Measurements from ENCODE around the gene APC2.

Gene APC2

DNA sequence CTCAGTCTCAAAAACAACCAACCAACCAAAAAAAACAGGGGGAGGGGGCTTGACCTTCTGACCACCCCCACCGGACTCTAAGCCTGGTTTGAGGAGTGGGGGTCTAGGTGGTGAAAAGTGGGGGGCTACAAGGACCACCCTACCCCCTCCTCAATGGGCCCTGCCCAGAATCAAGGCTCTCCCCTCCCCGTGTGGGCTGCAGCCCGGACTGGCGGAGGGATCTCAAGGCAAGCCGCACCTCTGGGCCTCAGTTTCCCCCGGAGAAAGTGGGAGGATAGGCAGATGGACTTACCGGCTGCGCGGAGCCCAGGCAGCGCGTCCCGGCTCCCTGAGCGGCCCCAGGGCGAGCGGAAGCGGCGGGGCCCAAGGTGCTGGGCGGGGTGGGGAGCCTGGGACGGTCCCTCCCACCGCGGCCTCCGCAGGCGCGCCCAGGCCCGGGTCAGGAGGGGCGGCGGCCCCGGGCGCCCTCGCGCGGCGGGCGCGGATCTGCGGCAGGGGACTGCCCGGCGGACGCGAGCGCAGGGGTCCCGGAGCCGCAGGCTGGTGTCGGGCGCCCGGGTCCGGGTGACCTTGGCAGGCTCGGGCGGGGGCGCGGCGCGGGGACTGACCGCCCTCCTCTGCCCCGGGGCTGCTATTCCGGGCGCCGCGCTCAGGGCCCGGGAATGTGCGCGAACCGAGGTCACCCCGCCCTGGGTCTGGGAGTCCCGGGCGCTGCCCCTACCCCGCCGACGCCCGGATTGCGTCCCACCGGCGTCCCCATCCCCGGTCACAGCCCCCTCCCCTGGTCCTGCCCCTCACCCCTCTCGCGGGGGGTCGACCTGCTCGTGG lies 63.0 kb downstream of the APC2 start, which contains the start of gene ADAMTSL5:
TSS of gene ADAMTSL5 (minus strand) at position 349 of the 828 bp plus-strand sequence. CDS start 2,076 bp downstream, outside the sequence.
- Histone ChIP-seq H3K9me3 (ENCODE audit: insufficient read depth, low read length) (no peaks in the 10 kb centered on the region), H3K79me2 (ENCODE audit: low read length) (no peaks in the 10 kb centered on the region), H2AFZ (ENCODE audit: low read depth, low read length) (no peak within 1 kb of the TSS), H3K36me3 (replicated peaks; ENCODE audit: low read depth, low read length) (no peaks in the 10 kb centered on the region), H3K4me2 (ENCODE audit: low read length) (peak within 1 kb of the TSS; percentile 47), H4K20me1 (ENCODE audit: insufficient read depth, low read length) (no peaks in the 10 kb centered on the region), H3K27ac (ENCODE audit: low read length) (no peak within 1 kb of the TSS), H3K27me3 (ENCODE audit: low read depth, low read length) (no peaks in the 10 kb centered on the region), H3K4me1 (ENCODE audit: low read length) (no peaks in the 10 kb centered on the region), H3K4me3 (ENCODE audit: low read length) (peak within 1 kb of the TSS; percentile 74), H3K9ac (ENCODE audit: low read length) (peak within 1 kb of the TSS; percentile 23; the same call in 1 of the 2 replicates)
- TF ChIP-seq, protein P1, sequence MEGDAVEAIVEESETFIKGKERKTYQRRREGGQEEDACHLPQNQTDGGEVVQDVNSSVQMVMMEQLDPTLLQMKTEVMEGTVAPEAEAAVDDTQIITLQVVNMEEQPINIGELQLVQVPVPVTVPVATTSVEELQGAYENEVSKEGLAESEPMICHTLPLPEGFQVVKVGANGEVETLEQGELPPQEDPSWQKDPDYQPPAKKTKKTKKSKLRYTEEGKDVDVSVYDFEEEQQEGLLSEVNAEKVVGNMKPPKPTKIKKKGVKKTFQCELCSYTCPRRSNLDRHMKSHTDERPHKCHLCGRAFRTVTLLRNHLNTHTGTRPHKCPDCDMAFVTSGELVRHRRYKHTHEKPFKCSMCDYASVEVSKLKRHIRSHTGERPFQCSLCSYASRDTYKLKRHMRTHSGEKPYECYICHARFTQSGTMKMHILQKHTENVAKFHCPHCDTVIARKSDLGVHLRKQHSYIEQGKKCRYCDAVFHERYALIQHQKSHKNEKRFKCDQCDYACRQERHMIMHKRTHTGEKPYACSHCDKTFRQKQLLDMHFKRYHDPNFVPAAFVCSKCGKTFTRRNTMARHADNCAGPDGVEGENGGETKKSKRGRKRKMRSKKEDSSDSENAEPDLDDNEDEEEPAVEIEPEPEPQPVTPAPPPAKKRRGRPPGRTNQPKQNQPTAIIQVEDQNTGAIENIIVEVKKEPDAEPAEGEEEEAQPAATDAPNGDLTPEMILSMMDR (IDR thresholded peaks at IDR 0.05; ENCODE audit: low read depth, low read length), result no peak

DNA sequence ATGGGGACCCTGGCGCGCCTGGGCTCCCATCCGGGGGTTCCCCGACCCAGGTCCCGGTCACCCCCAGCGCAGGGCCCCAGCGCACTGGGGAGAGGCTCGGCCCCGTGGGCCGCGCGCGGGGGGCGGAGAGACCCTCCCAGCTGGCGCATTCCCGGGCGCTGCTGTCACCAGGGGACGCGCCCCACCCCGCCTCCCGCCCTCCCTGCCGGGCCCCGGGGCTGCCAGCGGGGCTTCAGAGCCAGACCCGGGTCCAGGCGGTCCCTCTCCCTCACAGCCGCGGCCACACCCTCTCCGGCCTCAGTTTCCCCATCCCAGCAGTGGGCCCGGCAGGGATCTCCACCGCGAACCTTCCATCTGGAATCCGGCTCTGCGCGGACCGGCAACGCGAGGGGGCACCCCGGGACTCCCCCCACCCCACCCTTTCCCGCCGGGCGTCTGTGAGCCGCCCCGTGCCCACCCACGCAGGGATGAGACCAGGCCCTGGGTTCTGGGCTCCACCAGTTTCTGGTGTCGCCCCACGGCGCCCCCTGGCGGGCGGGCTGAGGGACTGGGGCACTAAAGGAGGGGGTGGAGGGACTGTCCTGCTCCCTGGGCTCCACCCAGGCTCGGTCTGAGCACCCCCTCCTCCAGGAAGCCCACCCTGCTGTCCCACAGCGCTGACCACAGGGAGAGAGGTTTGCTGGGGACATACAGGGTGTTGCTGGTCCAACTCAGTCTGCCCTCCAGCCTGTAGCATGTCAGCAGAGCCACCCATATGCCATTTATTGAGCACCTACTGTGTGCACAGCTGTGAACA lies 63.8 kb downstream of the APC2 start:
- Histone ChIP-seq H3K9me3 (ENCODE audit: insufficient read depth, low read length) (no peaks in the 10 kb centered on the region), H4K20me1 (ENCODE audit: insufficient read depth, low read length) (no peaks in the 10 kb centered on the region), H3K9ac (ENCODE audit: low read length) (0 out of 2 replicates have a peak overlapping the region, but pooled peaks have one; percentile 23), H3K36me3 (replicated peaks; ENCODE audit: low read depth, low read length) (no peaks in the 10 kb centered on the region), H3K4me2 (ENCODE audit: low read length) (peak overlapping the region; percentile 47), H3K4me3 (ENCODE audit: low read length) (peak overlapping the region; percentile 74), H3K27me3 (ENCODE audit: low read depth, low read length) (no peaks in the 10 kb centered on the region), H3K79me2 (ENCODE audit: low read length) (no peaks in the 10 kb centered on the region), H3K4me1 (ENCODE audit: low read length) (no peaks in the 10 kb centered on the region), H3K27ac (ENCODE audit: low read length) (no peak overlapping the region), H2AFZ (ENCODE audit: low read depth, low read length) (no peak overlapping the region)
- TF ChIP-seq, protein P1 (IDR thresholded peaks at IDR 0.05; ENCODE audit: low read depth, low read length), result peak; percentile 56
- no peak for TF ChIP-seq EZH2phosphoT487 (IDR thresholded peaks at IDR 0.05; ENCODE audit: low read depth)

- Histone ChIP-seq H2AFZ (ENCODE audit: low read depth, low read length) (no peak overlapping the region), H3K79me2 (ENCODE audit: low read length) (no peaks in the 10 kb centered on the region), H3K27ac (ENCODE audit: low read length) (no peak overlapping the region), H3K4me2 (ENCODE audit: low read length) (no peak overlapping the region), H3K9me3 (ENCODE audit: insufficient read depth, low read length) (no peaks in the 10 kb centered on the region), H3K4me3 (ENCODE audit: low read length) (no peak overlapping the region), H4K20me1 (ENCODE audit: insufficient read depth, low read length) (no peaks in the 10 kb centered on the region), H3K9ac (ENCODE audit: low read length) (no peak overlapping the region), H3K4me1 (ENCODE audit: low read length) (no peaks in the 10 kb centered on the region), H3K36me3 (replicated peaks; ENCODE audit: low read depth, low read length) (no peaks in the 10 kb centered on the region), H3K27me3 (ENCODE audit: low read depth, low read length) (no peaks in the 10 kb centered on the region)
- TF ChIP-seq EZH2phosphoT487 (IDR thresholded peaks at IDR 0.05; ENCODE audit: low read depth), result no peak
- TF ChIP-seq, protein P1 (IDR thresholded peaks at IDR 0.05; ENCODE audit: low read depth, low read length), result no peak
Observed at GRCh38 chr19:1514295-1514661, 64.4 kb downstream of the APC2 start.
